Stomach (tissue), 19 donors: ENCODE data around the gene HCN1. TPM values are rescaled to one million over a fixed set of nuclear protein-coding genes. Genes with fewer than 3 reads are reported as not detected.

Experiments used
- DNase-seq, 2 donors: peaks; one replicate each; pipeline versions ENCODE4 v3.0.0 to v3.0.0-alpha.2; 2013 to 2019
- H3K27ac ChIP-seq, 5 donors: fragments of 200-600 bp in 4 of 5; sonication (generic) in 4 of 5; one replicate each; pipeline ENCODE4 v1.5.1; 2013 to 2019; ENCODE audit warnings: mild to moderate bottlenecking in 1 of 5, moderate library complexity in 1 of 5
- H3K27me3 ChIP-seq, 3 donors: fragments of 200-600 bp; sonication (generic); one replicate each; pipeline ENCODE4 v1.5.1; 2017 to 2019; ENCODE audit warnings: mixed run types in 1 of 3
- H3K36me3 ChIP-seq, 4 donors: fragments of 200-600 bp; sonication (generic); 1 replicate in 3 of 4; 2 replicates in 1 of 4; pipeline ENCODE4 v1.5.1; 2016 to 2019
- H3K4me1 ChIP-seq, 4 donors: fragments of 200-600 bp; sonication (generic); one replicate each; pipeline ENCODE4 v1.5.1; 2016 to 2019
- H3K4me3 ChIP-seq, 4 donors: fragments of 200-600 bp; sonication (generic) in 3 of 4; one replicate each; pipeline ENCODE4 v1.5.1; 2016 to 2019; ENCODE audit warnings: mild to moderate bottlenecking in 1 of 4
- H3K9me3 ChIP-seq, 4 donors: fragments of 200-600 bp; sonication (generic); one replicate each; pipeline ENCODE4 v1.5.1; 2016 to 2019
- EP300 ChIP-seq: sonication (generic); formaldehyde crosslinking; IDR thresholded peaks from one replicate; pipeline ENCODE4 v1.6.1; 2017; ENCODE audit warnings: antibody characterized with exemption
- POLR2A ChIP-seq, 4 donors: fragments of 450-650 bp; IDR thresholded peaks; one replicate each; pipeline ENCODE4 v1.6.1; 2016; ENCODE audit warnings: antibody characterized with exemption in 4 of 4, control low read depth in 2 of 4, mild to moderate bottlenecking in 1 of 4, moderate library complexity in 1 of 4
- POLR2AphosphoS5 ChIP-seq, 3 donors: sonication (generic); formaldehyde crosslinking; IDR thresholded peaks; one replicate each; pipeline ENCODE4 v1.6.1; 2016; ENCODE audit warnings: antibody characterized with exemption in 3 of 3
- WGBS, 5 donors: extraction: QIAGEN DNeasy Blood & Tissue Kit in 3 of 5; methylation state at CpG; one replicate each; pipeline versions ENCODE4 v1.1.5 to v1.1.7; 2013 to 2018; 5-methylcytosine and 5-hydroxymethylcytosine counted together
- intact Hi-C: fragments of 100-400 bp; cut with DNase I; formaldehyde crosslinking; loops from one replicate; pipeline ENCODE4 v1.15.1; 2023; ENCODE audit warnings: low total_unique reads
- long read RNA-seq, 10 donors: transcript quantifications; one replicate each; lab custom pipeline, GENCODE V29; 2026
- polyA plus RNA-seq, 3 donors: library from polyadenylated mRNA; stranded (reverse); fragments of 200-250 nt; gene quantifications; one replicate each; pipeline ENCODE4 v1.2.3, GENCODE V29; 2013
- total RNA-seq, 5 donors: library from RNA; depleted of rRNA; stranded (reverse); fragments of >200 nt; gene quantifications; one replicate each; pipeline versions ENCODE4 v1.1.0 to v1.2.3, GENCODE V29; 2014 to 2016
- TF ChIP-seq, protein P1 (sequence below), 7 experiments: fragments of 450-650 bp in 4 of 7; fragments of 200-600 bp in 3 of 7; sonication (generic) in 3 of 7; IDR thresholded peaks; one replicate each; pipeline ENCODE4 v1.5.1; 2016 to 2019; ENCODE audit warnings: antibody characterized with exemption in 7 of 7, control low read depth in 2 of 7, mild to moderate bottlenecking in 1 of 7
- donor health status: healthy with polysubstance abuse.
- donor health status: Bipolar disorder and iron deficiency.
- donor health status: healthy.

Gene HCN1
- total RNA-seq (under 1 TPM in 2 of 5 donors, not detected in 3; 0.29 to 0.92 TPM), polyA plus RNA-seq (under 1 TPM in 1 of 3 donors, not detected in 2; 0.03 TPM)
- long read RNA-seq, donor 1: 0 reads
- long read RNA-seq, donor 2, partial matches to known transcripts: 0 of 1 reads
- long read RNA-seq, donor 2, other reads (novel, unspliced or antisense): 0 of 1 reads
- long read RNA-seq, donor 3: 0 reads
- long read RNA-seq, donor 4: 0 reads
- long read RNA-seq, donor 5: 0 reads
- long read RNA-seq, donor 6: 0 reads
- long read RNA-seq, donor 7: 0 reads
- long read RNA-seq, donor 8, full-length matches to known transcripts: 1 of 1 reads
- long read RNA-seq, donor 8, partial matches to known transcripts: 0 of 1 reads
- long read RNA-seq, donor 8, other reads (novel, unspliced or antisense): 0 of 1 reads
- long read RNA-seq, donor 9: 0 reads
- long read RNA-seq, donor 10: 0 reads

DNA sequence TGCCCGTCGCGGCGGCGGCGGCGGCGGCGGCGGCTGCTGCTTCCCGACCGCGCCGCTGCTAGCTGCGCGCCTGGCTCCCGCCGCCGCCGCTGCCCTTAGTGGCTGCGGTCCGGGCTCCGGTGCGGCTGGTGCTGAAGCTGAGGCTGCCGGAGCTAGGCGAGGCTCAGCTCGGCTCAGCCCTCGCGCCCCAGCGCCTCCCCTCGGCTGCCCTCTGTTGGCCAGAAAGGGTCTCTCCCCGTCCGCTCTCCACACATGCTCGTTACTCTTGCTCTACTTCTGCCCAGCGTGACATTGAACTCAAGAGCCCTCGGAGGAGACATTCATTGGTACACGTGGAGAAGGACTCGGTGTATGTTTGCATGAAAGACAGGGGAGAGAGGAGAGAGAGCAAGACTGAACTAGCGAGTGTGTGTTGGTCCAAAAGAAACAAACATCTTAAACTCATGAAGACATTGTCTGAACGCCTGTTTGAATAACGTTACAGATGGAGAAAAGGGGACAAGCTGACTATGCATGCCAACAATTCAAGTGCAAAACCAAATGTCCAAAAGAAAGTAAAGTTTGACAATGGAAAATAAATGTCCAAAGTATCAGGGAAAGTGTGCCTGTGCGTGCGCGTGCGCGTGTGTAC, at the start of gene HCN1:
TSS of gene HCN1 (minus strand) at position 175 of the 631 bp plus-strand sequence.
- H3K4me3 ChIP-seq: peak within 1 kb of the TSS; percentile 32 to 51 (median 37)
- no peak within 1 kb of the TSS for H3K27ac ChIP-seq
- 16 to 24% (median 20%) methylated on average over 25 to 46 of the region's 46 CpGs for WGBS, 5 donors
- intact Hi-C loops: no loop called here
- peaks cover 0 to 16% (median 0%) of the 10 kb centered on the region in 4 donors for H3K9me3 ChIP-seq
- peaks cover 10 to 57% (median 25%) of the 10 kb centered on the region in 3 donors for H3K27me3 ChIP-seq
- TF ChIP-seq, protein P1, sequence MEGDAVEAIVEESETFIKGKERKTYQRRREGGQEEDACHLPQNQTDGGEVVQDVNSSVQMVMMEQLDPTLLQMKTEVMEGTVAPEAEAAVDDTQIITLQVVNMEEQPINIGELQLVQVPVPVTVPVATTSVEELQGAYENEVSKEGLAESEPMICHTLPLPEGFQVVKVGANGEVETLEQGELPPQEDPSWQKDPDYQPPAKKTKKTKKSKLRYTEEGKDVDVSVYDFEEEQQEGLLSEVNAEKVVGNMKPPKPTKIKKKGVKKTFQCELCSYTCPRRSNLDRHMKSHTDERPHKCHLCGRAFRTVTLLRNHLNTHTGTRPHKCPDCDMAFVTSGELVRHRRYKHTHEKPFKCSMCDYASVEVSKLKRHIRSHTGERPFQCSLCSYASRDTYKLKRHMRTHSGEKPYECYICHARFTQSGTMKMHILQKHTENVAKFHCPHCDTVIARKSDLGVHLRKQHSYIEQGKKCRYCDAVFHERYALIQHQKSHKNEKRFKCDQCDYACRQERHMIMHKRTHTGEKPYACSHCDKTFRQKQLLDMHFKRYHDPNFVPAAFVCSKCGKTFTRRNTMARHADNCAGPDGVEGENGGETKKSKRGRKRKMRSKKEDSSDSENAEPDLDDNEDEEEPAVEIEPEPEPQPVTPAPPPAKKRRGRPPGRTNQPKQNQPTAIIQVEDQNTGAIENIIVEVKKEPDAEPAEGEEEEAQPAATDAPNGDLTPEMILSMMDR (IDR thresholded peaks at IDR 0.05): peak in 5 of 7 experiments; percentile 14 to 46 (median 32)
- no peak for TF ChIP-seq POLR2A (IDR thresholded peaks at IDR 0.05)
- DNase-seq: peak; percentile 60 to 95
- peaks cover 0 to 13% (median 9%) of the 10 kb centered on the region in 4 donors for H3K4me1 ChIP-seq
- no peaks in the 10 kb centered on the region for H3K36me3 ChIP-seq

DNA sequence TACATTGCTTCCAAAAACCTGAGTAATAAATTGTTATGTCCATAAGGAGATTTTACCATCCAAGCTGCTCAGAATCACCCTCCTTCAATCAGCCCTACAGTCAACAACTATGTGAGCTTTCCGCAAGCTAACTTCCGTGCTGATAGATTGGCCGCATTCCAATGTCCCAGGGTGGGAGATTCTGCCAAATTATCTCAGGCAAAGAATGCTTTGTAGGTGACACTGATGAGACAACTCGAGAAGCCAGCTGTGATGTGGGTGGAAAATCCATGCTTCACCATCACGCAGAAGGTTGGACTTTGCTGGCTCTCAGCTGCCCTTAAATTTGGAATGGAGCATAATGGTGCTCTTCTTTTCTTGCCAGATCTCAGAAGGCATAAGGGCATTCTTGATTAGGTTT, 44.9 kb upstream of the HCN1 start:
- WGBS, 5 donors: 30 to 43% (median 38%) methylated on average over 5 of the region's 5 CpGs
- Histone ChIP-seq H3K27me3 (no peaks in the 10 kb centered on the region), H3K36me3 (no peaks in the 10 kb centered on the region), H3K4me3 (no peak overlapping the region), H3K4me1 (no peaks in the 10 kb centered on the region), H3K27ac (no peak overlapping the region), H3K9me3 (peaks cover 0 to 4% (median 0%) of the 10 kb centered on the region in 4 donors)
- no peak for DNase-seq
- TF ChIP-seq POLR2AphosphoS5 (IDR thresholded peaks at IDR 0.05) (no peak), POLR2A (IDR thresholded peaks at IDR 0.05) (no peak), EP300 (no peak)
- TF ChIP-seq, protein P1 (IDR thresholded peaks at IDR 0.05): no peak
- intact Hi-C loops: no loop called here

DNA sequence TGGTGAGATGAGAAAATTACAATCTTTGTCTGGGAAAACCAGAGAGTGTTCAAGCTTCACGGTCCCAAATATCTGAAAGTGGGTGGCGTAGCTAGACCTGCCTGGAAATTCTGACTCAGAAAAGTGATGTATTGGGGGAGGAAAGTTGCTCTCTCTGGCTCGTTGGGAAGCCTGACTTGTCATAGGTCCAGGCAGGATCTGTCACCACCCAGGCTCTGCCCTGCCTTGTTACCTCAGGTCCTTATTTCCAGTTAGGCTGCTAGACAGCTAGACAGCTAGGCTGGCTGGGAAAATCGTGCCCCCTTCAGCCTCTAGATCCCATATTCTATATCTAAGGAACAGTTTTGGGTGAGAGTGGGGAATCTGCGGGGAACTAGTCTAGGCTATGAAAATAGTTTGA, 41.0 kb upstream of the HCN1 start:
- no peak for DNase-seq
- Histone ChIP-seq H3K36me3 (no peaks in the 10 kb centered on the region), H3K4me3 (no peak overlapping the region), H3K9me3 (peaks cover 0 to 6% (median 2%) of the 10 kb centered on the region in 4 donors), H3K27me3 (no peaks in the 10 kb centered on the region), H3K27ac (no peak overlapping the region), H3K4me1 (no peaks in the 10 kb centered on the region)
- 56 to 74% (median 64%) methylated on average over 5 of the region's 5 CpGs for WGBS, 5 donors
- TF ChIP-seq POLR2AphosphoS5 (IDR thresholded peaks at IDR 0.05) (no peak), POLR2A (IDR thresholded peaks at IDR 0.05) (no peak), EP300 (no peak)
- TF ChIP-seq, protein P1 (IDR thresholded peaks at IDR 0.05): no peak
- intact Hi-C loops: no loop called here

DNA sequence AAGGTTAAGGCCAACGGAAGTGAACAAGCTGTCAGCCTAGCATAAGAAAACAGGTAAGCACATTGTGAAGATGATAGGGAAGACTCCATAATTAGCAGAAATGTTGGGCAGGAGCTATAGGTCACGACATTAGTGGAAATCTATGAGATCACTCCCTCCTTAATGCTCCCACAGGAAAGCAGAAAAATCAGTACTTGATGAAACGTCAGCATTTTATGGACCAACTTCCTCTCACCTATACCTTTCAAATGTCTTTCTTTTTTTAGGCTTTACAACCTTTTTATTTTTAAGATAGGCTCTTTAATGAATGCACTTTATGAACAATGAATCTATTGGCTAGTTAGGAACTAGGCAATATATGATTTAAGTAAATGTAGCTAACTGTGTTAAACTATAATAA, 29.4 kb upstream of the HCN1 start:
- Histone ChIP-seq H3K36me3 (no peaks in the 10 kb centered on the region), H3K27me3 (no peaks in the 10 kb centered on the region), H3K9me3 (no peaks in the 10 kb centered on the region), H3K4me3 (no peak overlapping the region), H3K27ac (no peak overlapping the region), H3K4me1 (no peaks in the 10 kb centered on the region)
- TF ChIP-seq EP300: no peak
- TF ChIP-seq, protein P1 (IDR thresholded peaks at IDR 0.05): no peak
- TF ChIP-seq POLR2AphosphoS5 (IDR thresholded peaks at IDR 0.05): no peak
- no peak for TF ChIP-seq POLR2A (IDR thresholded peaks at IDR 0.05)
- intact Hi-C loops: no loop called here
- WGBS, 5 donors: 41 to 59% (median 49%) methylated on average over 3 of the region's 3 CpGs
- no peak for DNase-seq
